Mucosa of descending colon (tissue), 3 donors: ENCODE measurements around the gene NPW. TPM values are rescaled to one million over a fixed set of nuclear protein-coding genes. Genes with fewer than 3 reads are reported as not detected.

Experiments
- ATAC-seq: fragments of 200-7000 bp; cut with Tn5 transposase; one replicate; pipeline ENCODE4 v1.9.1; 2020; ENCODE audit warnings: mild to moderate bottlenecking, moderate library complexity
- DNase-seq, 3 donors: peaks; one replicate each; pipeline ENCODE4 v3.0.0-alpha.2; 2020
- H3K36me3 ChIP-seq: fragments of 200-600 bp; one replicate; pipeline ENCODE4 v1.8.0; 2021; ENCODE audit warnings: low read depth, mild to moderate bottlenecking
- H3K4me1 ChIP-seq: fragments of 200-600 bp; one replicate; pipeline ENCODE4 v1.8.0; 2021; ENCODE audit warnings: low read depth, mild to moderate bottlenecking
- H3K4me3 ChIP-seq: fragments of 200-600 bp; one replicate; pipeline ENCODE4 v1.8.0; 2021; ENCODE audit warnings: mild to moderate bottlenecking
- H3K9me3 ChIP-seq: fragments of 200-600 bp; one replicate; pipeline ENCODE4 v1.8.0; 2021; ENCODE audit warnings: mild to moderate bottlenecking
- intact Hi-C, 2 donors: fragments of 100-400 bp; cut with DNase I in 1 of 2; cut with micrococcal nuclease in 1 of 2; formaldehyde crosslinking; loops; one replicate each; pipeline versions ENCODE4 v1.11.0 to v1.11.1; 2022; cut with DNase I, micrococcal nuclease
- total RNA-seq, 3 donors: library from RNA; stranded (reverse); fragmentation: NEBNext Ultra II Directional in 2 of 3; extraction: Animal tissue kit (Norgen Biotek cat#: 25700) in 2 of 3; gene quantifications; one replicate each; pipeline versions ENCODE4 v1.2.1 to v1.2.4, GENCODE V29; 2021 to 2023
- TF ChIP-seq, protein P1 (sequence below): fragments of 200-600 bp; IDR thresholded peaks from one replicate; pipeline ENCODE4 v1.8.0; 2022; ENCODE audit warnings: antibody characterized with exemption, mild to moderate bottlenecking
- donor health status: DM: no; HTN: no; CAD: no; lungs with moderate emphysema.
- donor health status: DM: no; HTN: no; CAD: no.
- donor health status: DM: no; HTN: yes; CAD: no.

The NPW gene
- total RNA-seq, 3 donors from 2014 or later: 0.32 to 2.1 (median 0.60) TPM

DNA sequence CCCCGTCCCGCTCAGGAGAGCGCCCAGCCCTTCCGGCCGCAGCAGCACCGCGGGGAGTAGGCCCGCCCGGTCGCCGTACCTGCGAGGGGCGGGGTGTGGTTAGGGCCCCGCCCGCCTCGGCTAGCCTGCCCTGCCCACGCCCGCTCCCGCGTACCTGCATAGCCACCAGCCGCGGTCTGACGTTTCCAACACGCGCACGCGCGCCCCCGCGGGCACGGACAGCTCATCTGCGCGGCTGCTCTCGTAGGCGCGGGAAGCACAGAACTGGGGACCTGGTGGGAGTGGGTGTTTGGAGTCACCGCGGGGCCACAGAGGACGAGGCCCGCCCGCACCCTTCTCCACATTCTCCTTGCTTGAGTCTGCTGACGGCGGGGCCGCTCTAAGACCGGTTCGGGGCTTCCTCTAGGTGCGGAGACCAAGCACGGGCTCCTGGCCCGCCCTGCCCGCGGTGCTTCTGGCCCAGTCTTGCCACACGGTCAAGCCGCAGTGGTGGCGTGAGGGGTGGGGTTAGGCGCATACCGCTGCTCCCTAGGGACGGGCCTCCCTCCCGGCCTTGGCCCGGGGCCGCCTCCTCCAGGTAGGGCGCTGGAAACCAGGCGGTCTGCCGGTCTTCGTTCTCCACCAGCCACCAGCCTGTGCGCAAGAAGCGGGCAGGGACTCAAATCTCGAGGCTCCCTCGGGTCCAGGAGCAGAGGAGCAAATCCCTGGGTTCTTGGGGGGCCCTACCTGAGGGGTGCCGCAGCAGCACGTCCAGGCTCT, 40.1 kb upstream of the NPW start:
- Histone ChIP-seq H3K4me1 (peaks cover 38% of the 10 kb centered on the region), H3K36me3 (no peaks in the 10 kb centered on the region), H3K9me3 (no peaks in the 10 kb centered on the region), H3K4me3 (no peak overlapping the region)
- peak; percentile 93 to 95 (median 93) for DNase-seq
- ATAC-seq: peak; percentile 66
- intact Hi-C loops: no loop called here
- TF ChIP-seq, protein P1, sequence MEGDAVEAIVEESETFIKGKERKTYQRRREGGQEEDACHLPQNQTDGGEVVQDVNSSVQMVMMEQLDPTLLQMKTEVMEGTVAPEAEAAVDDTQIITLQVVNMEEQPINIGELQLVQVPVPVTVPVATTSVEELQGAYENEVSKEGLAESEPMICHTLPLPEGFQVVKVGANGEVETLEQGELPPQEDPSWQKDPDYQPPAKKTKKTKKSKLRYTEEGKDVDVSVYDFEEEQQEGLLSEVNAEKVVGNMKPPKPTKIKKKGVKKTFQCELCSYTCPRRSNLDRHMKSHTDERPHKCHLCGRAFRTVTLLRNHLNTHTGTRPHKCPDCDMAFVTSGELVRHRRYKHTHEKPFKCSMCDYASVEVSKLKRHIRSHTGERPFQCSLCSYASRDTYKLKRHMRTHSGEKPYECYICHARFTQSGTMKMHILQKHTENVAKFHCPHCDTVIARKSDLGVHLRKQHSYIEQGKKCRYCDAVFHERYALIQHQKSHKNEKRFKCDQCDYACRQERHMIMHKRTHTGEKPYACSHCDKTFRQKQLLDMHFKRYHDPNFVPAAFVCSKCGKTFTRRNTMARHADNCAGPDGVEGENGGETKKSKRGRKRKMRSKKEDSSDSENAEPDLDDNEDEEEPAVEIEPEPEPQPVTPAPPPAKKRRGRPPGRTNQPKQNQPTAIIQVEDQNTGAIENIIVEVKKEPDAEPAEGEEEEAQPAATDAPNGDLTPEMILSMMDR: no peak

DNA sequence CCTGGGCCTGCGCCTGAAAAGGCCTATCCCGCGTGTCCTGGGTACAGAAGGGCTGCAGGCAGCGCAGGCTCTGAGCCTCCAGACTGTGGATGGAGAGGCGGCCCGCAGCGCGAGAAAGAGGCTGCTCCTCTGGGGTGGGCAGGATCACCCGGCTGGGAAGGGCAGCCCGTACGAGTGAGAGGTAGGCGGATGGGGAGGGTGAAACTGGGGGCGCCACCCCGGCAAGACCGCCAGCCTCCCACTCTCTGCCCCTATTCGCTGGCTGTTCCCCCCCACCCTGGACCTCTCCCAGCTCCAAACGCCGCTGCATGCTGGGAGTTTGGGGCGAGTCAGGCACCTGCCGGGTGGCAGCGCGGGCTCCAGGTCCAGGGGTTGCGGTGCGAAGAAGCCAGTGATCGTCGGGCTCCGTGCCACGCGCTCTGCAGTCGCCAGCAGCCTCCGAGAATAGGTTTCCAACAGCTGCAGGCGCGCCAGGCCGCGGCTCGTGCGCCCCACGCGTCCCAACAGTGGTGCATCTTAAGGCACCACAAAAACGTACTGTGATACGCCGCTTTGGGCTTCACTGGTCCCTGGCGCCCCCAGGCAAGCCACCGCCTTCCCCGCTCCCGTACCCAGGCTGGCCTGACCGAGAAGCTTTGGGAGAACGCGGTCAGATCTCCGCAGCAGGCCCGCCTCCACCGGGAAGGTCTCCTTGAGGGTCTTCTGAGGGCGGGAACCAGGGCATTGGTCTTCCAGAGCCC, 39.4 kb upstream of the NPW start:
- Histone ChIP-seq H3K4me3 (no peak overlapping the region), H3K36me3 (no peaks in the 10 kb centered on the region), H3K4me1 (peaks cover 45% of the 10 kb centered on the region), H3K9me3 (no peaks in the 10 kb centered on the region)
- intact Hi-C loops: no loop called here
- DNase-seq (peak in 2 of 3 donors; percentile 55 to 74), ATAC-seq (peak; percentile 0)
- TF ChIP-seq, protein P1: no peak

DNA sequence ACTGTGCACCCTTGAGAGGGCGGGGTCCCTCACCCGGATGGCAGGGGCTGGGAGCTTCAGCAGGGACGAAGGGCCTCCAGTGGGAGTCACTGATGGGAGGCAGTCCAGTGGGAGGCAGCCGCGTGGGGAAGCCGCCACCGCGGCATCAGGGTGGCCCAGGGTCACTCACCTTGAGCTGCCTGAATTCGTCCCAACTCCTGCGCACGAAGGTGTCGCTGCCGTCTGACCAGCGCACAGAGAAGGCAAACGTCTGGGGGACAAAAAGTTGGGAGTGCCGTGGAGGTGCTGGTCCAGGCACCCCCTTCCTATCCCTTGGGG, 38.9 kb upstream of the NPW start:
- no peak overlapping the region for H3K4me3 ChIP-seq
- ATAC-seq (no peak), DNase-seq (no peak)
- intact Hi-C loops: no loop called here
- no peaks in the 10 kb centered on the region for H3K9me3 ChIP-seq
- no peaks in the 10 kb centered on the region for H3K36me3 ChIP-seq
- peaks cover 50% of the 10 kb centered on the region for H3K4me1 ChIP-seq
- TF ChIP-seq, protein P1: no peak

DNA sequence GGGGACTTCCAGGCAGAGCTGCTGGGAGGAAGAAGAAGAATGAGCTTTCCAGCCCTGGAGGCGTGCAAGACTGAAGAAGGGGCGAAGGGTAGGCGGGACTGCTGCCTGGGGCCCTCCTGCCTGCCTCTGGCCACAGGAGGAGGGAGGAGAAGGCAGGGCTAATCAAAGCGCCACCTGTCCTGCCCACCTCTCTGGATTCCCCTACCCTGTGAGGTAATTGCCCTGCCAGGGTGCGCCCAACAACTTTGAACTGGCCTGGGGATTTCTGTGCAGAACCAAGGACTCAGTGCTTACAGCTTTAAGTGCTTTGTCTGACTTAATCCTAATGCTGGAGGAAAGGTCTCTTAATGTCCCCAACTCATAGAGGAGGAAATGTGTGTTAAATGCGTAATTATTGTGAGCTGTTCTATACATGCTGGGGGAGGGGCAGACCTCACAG, 38.2 kb upstream of the NPW start, which contains the start of gene NOXO1:
NOXO1 (minus strand) TSS at position 72 of the 439 bp plus-strand sequence. CDS start 290 bp downstream, outside the sequence.
- ATAC-seq (peak; percentile 41), DNase-seq (peak; percentile 79 to 84 (median 81))
- Histone ChIP-seq H3K36me3 (no peaks in the 10 kb centered on the region), H3K4me1 (peaks cover 56% of the 10 kb centered on the region), H3K9me3 (no peaks in the 10 kb centered on the region), H3K4me3 (no peak within 1 kb of the TSS)
- intact Hi-C loops: no loop called here
- TF ChIP-seq, protein P1: no peak

DNA sequence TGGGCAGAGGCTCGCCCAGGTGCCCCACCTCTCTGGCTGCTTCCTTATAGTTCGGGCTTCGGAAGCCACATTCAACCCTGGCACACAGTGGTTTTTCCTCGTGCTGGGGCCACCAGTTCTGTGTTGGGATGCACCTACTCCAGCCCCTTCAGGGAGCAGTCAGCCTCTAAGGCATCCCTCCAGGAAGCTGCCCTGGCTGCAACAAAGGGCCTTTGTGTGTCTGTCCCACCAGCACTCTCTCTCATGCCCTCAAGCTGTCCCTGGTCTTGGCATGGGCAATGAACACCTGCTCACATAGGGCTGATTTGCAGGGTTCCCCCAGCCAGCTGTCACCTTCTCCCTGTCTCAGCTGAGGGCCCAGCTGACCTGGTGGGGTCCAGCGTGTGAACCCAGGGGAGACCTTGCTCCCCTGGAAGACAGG, 37.6 kb upstream of the NPW start:
- intact Hi-C loops: no loop called here
- H3K36me3 ChIP-seq: no peaks in the 10 kb centered on the region
- ATAC-seq: peak; percentile 38
- DNase-seq: peak; percentile 82 to 83 (median 82)
- no peaks in the 10 kb centered on the region for H3K9me3 ChIP-seq
- TF ChIP-seq, protein P1: no peak
- peaks cover 56% of the 10 kb centered on the region for H3K4me1 ChIP-seq
- H3K4me3 ChIP-seq: no peak overlapping the region
